H1 (cell line): ENCODE results near the gene ARHGAP15.

Source experiments
- NRF1 ChIP-seq: IDR thresholded peaks from 2 replicates; pipeline ENCODE4 v1.6.1; 2011; ENCODE audit warnings: mild to moderate bottlenecking, low read depth, low read length, improper control_type of control experiment
- POLR2A ChIP-seq, 2 experiments: IDR thresholded peaks; 1 replicate in 1 of 2; 2 replicates in 1 of 2; pipeline ENCODE4 v1.6.1; 2011; ENCODE audit warnings: low read depth in 2 of 2, low read length in 2 of 2, mild to moderate bottlenecking in 2 of 2; ENCODE audit errors: control extremely low read depth in 1 of 2
- TF ChIP-seq, protein P1 (sequence below), 3 experiments: IDR thresholded peaks; 1 replicate in 2 of 3; 2 replicates in 1 of 3; pipeline versions ENCODE4 v1.5.1 to v1.6.1; 2011; ENCODE audit warnings: low read length in 3 of 3, mild to moderate bottlenecking in 3 of 3, inconsistent platforms in 2 of 3, low read depth in 1 of 3, moderate library complexity in 1 of 3; ENCODE audit not compliant: insufficient read depth in 1 of 3; ENCODE audit errors: control extremely low read depth in 1 of 3

DNA sequence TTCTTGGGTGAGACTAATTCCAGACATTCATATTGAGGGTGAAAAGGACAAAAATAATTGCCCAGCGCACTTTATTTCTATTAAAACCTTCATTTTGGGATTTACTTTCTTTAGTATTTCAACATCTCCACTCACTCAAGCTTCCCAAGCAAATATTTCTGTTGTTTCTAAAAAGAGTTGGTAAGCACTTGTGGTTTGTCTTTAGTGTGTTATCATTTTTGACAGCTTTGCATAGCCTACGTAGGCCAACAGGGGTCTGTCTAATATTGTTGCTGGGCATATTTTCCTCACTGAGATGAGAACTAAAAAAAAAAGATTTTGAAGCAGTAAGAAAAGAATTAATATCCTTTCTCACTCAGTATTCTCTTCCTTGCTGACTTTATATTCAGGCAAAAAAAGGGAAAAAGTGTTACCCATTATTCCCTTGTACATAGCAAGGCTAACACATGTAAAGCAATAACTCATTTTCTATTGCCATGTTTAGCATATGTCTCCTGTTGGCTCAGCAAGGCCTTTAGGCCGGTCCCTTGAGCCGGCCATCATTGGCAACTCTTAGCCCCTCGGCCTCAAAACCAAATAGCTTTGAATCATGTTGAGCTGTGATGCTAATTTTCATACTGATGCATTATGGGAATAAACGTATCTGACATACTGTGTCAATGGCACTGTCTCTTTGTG is 494.2 kb downstream of the ARHGAP15 start:
- no peak for TF ChIP-seq POLR2A (IDR thresholded peaks at IDR 0.05; ENCODE audit: control extremely low read depth in 1 of 2, low read depth in 2 of 2, low read length in 2 of 2)
- TF ChIP-seq NRF1: no peak
- TF ChIP-seq, protein P1, sequence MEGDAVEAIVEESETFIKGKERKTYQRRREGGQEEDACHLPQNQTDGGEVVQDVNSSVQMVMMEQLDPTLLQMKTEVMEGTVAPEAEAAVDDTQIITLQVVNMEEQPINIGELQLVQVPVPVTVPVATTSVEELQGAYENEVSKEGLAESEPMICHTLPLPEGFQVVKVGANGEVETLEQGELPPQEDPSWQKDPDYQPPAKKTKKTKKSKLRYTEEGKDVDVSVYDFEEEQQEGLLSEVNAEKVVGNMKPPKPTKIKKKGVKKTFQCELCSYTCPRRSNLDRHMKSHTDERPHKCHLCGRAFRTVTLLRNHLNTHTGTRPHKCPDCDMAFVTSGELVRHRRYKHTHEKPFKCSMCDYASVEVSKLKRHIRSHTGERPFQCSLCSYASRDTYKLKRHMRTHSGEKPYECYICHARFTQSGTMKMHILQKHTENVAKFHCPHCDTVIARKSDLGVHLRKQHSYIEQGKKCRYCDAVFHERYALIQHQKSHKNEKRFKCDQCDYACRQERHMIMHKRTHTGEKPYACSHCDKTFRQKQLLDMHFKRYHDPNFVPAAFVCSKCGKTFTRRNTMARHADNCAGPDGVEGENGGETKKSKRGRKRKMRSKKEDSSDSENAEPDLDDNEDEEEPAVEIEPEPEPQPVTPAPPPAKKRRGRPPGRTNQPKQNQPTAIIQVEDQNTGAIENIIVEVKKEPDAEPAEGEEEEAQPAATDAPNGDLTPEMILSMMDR (IDR thresholded peaks at IDR 0.05; ENCODE audit: control extremely low read depth in 1 of 3, insufficient read depth in 1 of 3, low read depth in 1 of 3, low read length in 3 of 3): no peak
